ENCODE results near the gene MORC1.
"Not testable (repeated sequence)": the region's sequence is repeated elsewhere in the genome, so short reads cannot be mapped to it uniquely, and the experiment has no call there.

Gene MORC1, protein sequence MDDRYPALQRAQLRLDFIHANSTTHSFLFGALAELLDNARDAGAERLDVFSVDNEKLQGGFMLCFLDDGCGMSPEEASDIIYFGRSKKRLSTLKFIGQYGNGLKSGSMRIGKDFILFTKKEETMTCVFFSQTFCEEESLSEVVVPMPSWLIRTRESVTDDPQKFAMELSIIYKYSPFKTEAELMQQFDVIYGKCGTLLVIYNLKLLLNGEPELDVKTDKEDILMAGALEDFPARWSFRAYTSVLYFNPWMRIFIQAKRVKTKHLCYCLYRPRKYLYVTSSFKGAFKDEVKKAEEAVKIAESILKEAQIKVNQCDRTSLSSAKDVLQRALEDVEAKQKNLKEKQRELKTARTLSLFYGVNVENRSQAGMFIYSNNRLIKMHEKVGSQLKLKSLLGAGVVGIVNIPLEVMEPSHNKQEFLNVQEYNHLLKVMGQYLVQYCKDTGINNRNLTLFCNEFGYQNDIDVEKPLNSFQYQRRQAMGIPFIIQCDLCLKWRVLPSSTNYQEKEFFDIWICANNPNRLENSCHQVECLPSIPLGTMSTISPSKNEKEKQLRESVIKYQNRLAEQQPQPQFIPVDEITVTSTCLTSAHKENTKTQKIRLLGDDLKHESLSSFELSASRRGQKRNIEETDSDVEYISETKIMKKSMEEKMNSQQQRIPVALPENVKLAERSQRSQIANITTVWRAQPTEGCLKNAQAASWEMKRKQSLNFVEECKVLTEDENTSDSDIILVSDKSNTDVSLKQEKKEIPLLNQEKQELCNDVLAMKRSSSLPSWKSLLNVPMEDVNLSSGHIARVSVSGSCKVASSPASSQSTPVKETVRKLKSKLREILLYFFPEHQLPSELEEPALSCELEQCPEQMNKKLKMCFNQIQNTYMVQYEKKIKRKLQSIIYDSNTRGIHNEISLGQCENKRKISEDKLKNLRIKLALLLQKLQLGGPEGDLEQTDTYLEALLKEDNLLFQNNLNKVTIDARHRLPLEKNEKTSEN

DNA sequence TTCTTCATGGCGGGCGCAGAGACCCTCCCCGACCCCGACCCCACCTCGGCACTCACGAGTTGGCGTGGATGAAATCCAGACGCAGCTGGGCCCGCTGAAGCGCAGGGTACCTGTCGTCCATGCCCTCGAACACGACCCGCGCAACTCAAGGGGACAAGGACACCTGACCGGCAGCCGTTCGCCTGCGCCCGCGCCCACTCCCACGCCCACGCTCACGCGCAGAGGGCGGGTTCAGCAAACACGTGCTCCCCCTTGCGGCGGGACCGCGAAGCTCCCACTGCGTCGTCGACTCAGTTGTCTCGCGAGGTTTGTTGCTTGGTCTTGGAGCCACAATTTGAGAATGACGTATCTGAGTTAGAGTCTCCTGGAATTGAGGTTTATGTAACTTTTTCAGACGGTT lies at the start of gene MORC1:
Gene MORC1, minus strand, starts transcription at position 196 of the 400 bp plus-strand sequence. Its CDS starts 75 bp downstream, at position 121.
- peak; percentile 32 for DNase-seq

- DNase-seq = no peak
These were observed 48.0 kb upstream of the MORC1 start for GRCh38 chr3:109165905-109166304.

- DNase-seq = no peak
These were observed 43.7 kb upstream of the MORC1 start for GRCh38 chr3:109161487-109162123.

DNA sequence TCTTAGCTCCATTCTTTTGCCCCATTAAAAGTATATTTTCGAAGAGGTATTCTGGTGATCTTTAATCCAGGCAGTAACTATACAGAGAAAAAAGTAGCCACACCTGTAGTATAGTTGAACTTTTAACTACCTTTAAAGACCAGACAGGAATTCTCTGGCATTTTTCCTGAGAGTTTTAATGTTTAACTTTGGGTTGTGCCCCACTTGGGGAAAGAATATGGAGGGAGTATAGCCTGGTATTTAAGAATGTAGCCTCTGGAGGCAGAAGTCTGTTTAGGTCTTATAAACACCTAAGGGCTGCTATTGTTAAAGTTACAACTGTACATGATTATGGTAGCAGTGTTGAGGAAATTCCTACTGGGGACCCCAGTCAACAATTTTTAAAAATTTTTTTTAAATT lies 37.9 kb upstream of the MORC1 start:
- DNase-seq = no peak

DNA sequence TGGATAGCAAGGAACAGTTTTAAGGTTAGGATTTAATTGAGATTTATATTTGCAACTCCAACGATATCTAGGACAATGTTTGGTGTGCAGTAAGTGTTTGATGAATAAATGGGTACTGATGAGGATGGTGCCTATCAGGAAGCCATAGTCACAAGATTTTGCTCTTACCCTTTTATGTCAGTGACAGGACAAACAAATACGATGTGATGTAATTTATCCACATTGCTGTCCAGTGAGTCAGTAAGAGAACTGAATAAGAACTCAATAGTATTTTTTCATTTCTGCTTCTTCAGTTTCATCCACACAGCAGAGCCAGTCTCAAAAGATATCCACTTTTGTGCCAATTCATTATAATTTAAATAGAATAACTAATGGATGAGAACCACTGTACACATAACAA lies 37.0 kb upstream of the MORC1 start:
- no peak for DNase-seq

DNA sequence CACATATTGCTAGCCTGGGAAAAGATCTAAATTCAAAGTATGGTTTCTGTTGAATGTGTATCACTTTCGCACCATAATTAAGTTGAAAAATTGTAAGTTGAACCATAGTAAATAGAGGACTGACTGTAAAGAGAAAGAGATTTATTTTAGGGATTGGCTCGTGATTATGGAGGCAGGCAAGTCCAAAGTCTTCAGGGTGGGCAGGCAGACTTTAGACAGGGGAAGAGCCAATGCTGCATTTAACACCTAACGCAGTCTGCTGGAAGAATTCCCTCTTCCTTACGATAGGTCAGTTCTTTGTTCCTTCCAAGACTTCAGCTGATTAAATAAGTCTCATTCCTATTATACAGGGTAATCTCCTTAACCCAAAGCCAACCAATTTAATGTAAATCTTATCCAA lies 34.4 kb upstream of the MORC1 start:
- no peak for DNase-seq

DNA sequence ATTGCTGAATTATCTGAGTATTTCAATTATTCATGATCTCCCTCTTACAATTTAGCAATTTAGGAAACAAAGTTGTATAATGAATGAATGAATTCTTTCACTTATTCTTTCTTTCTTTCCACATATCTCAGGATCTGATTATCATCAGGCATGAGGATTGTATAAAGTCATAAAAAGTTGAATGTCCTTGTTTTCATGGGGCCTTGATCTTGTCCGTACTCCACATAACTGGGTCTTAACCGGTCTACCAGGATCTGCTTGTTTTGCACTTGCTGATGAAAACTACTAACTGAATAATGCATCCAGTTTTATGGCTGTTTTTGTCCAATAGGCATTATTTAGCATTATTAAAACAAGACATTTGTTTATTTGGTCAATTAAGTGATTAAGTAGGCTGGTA lies 31.1 kb upstream of the MORC1 start:
- DNase-seq = no peak

- DNase-seq = no peak
These were observed 25.7 kb upstream of the MORC1 start for GRCh38 chr3:109143646-109144045.

GRCh38 chr3:109140318-109140717 lies 22.4 kb upstream of the MORC1 start:
- DNase-seq = no peak

DNA sequence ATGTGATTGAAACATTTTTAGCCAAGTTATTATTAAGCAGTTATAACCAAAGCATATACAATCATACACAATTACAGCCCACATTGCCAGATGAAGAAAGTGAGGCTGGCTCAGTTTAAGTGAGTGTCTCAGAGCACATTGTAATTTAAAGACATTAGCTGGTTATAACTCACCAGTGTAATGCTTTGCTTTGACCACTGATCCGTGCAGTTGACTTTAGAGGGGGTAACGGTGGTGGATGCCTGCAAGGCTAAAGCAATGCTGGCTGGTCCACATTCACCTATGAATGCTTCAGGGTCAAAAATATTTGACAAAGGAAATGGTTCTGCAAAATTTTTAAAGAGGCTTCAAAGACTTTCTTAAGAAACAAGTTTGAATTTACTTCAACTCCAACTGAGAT lies 19.8 kb upstream of the MORC1 start:
- DNase-seq = no peak

- DNase-seq = no peak
These were observed 18.6 kb upstream of the MORC1 start, which contains the start of gene C3orf85 for GRCh38 chr3:109136523-109136922. C3orf85 (plus strand) TSS chr3:109136719; CDS start chr3:109136848, 129 bp downstream.

- not testable (repeated sequence) for DNase-seq
These were observed 15.5 kb upstream of the MORC1 start for GRCh38 chr3:109133474-109133816.

- DNase-seq = no peak
These were observed 15.0 kb upstream of the MORC1 start for GRCh38 chr3:109132801-109133473.

DNA sequence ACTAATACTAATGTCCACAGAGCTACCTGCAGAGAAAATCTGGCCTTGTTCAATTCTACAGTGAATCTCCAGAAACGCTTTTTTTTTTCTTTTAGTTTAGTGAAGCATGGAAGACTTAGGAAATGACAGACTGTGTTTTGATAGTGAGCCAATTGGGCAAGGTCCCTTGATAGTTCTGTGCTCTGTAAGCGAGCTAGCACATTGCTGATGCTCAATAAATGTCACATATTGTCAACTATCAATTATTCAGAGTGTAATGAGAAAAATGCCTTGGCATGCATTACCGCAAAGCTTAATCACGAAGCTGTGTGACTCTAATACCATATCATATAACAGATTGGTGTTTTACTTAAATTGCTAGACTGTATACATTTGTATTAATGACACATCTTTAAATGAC lies 13.3 kb upstream of the MORC1 start:
- no peak for DNase-seq

DNA sequence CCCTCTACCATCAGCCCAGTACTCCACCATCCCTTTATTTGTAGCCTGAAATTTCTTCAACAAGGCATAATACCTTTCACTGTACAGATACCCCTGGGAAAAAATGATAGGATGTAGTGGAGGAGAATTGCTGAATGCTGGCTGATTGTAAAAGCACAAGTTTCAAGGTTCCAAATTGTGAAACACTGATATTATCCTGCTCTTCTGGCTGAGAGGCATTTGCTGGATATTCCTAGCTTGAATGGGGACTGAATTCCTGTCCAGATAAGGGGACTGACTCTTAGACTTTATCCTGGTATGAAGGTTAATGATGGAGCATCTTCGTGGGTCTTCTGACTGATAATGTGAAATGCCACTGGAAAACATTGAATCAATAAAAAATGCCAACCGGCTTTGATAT lies 9.6 kb upstream of the MORC1 start:
- DNase-seq = no peak

- DNase-seq = no peak
These were observed 8.0 kb upstream of the MORC1 start for GRCh38 chr3:109125902-109126301.

GRCh38 chr3:109122690-109123089 lies 4.8 kb upstream of the MORC1 start:
- no peak for DNase-seq

- DNase-seq = peak; percentile 39
These were observed 650 bp upstream of the MORC1 start for GRCh38 chr3:109118584-109118983.

GRCh38 chr3:109116031-109116430 lies 1.9 kb downstream of the MORC1 start:
- DNase-seq = no peak

DNA sequence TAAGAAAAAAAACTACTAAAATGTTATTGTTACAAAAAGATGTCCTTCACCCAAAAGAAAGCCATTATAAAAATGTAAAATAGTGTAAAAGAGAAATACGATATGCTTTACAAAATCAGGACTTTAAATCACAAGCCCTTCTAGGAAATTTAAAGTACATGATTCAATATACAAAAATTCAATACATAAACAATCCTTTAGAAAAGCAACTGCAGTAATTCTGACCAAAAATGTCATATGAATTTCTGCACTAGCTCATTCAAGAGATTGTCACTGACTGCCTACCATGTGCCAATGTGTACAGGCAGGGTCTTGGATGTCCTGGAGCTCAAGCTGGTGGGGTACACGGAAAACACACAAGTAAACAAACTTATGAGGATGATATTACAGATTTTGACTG lies 2.5 kb downstream of the MORC1 start:
- no peak for DNase-seq

- no peak for DNase-seq
These were observed 3.2 kb downstream of the MORC1 start for GRCh38 chr3:109114746-109115145.

DNA sequence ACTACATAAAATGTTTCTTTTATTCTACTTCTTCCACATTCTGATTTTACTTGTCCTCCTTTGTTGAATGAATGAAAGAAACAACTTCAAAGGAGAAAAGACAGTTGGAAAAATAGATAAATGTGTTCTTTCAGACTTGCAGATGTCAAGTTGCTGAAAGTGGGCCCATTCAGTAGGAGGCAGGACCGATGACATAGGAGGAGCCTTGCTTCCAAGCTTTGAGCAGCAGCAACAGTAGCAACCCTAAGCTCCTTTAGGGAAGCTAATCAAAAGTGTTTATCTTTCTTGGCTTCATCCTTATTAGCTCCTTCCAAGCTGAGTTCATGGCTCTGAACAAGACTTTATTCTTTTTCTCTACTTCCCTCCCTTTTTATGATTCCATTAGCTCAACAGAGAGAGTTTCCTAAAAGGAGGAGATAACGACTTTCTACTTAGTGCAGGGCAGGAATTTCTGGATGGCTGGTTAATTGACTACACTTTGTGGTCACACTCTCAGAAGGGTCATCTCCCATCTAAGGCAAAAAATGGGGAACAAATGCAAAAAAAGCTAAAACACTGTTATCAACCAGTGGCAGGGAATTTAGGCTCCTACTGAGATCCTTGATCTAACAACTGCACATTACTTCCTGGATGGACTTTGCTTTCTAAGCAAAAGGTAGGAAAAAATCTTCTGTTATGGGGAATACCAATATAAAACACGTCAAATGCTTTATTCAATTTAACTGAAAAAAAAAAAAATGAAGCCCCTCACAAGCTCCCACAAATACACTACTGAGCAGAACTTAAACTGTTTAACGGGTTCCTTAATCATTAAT lies 4.8 kb downstream of the MORC1 start:
- DNase-seq = no peak
